ENCODE data around the gene SUN3.

Gene SUN3, protein sequence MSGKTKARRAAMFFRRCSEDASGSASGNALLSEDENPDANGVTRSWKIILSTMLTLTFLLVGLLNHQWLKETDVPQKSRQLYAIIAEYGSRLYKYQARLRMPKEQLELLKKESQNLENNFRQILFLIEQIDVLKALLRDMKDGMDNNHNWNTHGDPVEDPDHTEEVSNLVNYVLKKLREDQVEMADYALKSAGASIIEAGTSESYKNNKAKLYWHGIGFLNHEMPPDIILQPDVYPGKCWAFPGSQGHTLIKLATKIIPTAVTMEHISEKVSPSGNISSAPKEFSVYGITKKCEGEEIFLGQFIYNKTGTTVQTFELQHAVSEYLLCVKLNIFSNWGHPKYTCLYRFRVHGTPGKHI

DNA sequence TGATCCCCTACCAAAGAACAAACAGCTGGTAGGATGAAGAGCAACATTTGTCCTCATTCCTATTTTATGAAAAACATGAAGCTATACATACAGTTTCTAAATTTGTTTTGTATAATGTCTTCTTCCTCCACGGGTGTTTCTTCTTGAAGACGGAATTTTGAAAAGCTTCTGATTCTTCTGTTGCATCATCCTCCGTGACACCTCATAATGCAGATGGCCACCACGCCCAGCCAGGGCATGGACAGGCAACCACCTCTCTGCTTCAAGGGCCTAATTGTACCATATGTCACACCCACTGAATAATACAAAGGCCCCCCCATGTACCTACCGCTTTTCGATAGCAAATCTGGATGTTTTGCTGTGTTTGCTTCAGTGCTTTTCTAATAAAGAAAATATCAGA is at the start of gene SUN3:
Gene SUN3, minus strand, starts transcription at position 170 of the 400 bp plus-strand sequence. Its CDS starts 169 bp downstream, at position 1.
- no peak within 1 kb of the TSS for H3K4me3 ChIP-seq (ENCODE audit: low read depth, low read length)
- no peak for TF ChIP-seq CTCF (IDR thresholded peaks at IDR 0.05; ENCODE audit: low read depth, low read length)
- in situ Hi-C loops (cut with HindIII; ENCODE audit: low sequenced_read_pairs) = no loop called here
- DNase-seq (ENCODE audit: low read depth, low spot score) = no peak

- no peak for TF ChIP-seq CTCF (IDR thresholded peaks at IDR 0.05; ENCODE audit: low read depth, low read length)
- DNase-seq (ENCODE audit: low read depth, low spot score) = no peak
Observed at GRCh38 chr7:48078470-48078869, 49.6 kb upstream of the SUN3 start.

GRCh38 chr7:48077423-48077822 is 48.5 kb upstream of the SUN3 start:
- no peak overlapping the region for H3K4me3 ChIP-seq (ENCODE audit: low read depth, low read length)
- TF ChIP-seq CTCF (IDR thresholded peaks at IDR 0.05; ENCODE audit: low read depth, low read length) = no peak
- in situ Hi-C loops (cut with HindIII; ENCODE audit: low sequenced_read_pairs) = no loop called here
- no peak for DNase-seq (ENCODE audit: low read depth, low spot score)

More at GRCh38 chr7:48078470-48078869, 49.6 kb upstream of the SUN3 start:
- H3K4me3 ChIP-seq (ENCODE audit: low read depth, low read length) = no peak overlapping the region
- in situ Hi-C loops (cut with HindIII; ENCODE audit: low sequenced_read_pairs) = no loop called here

GRCh38 chr7:48074204-48074654 is 45.3 kb upstream of the SUN3 start:
- DNase-seq (ENCODE audit: low read depth, low spot score) = no peak
- TF ChIP-seq CTCF (IDR thresholded peaks at IDR 0.05; ENCODE audit: low read depth, low read length) = no peak

DNA sequence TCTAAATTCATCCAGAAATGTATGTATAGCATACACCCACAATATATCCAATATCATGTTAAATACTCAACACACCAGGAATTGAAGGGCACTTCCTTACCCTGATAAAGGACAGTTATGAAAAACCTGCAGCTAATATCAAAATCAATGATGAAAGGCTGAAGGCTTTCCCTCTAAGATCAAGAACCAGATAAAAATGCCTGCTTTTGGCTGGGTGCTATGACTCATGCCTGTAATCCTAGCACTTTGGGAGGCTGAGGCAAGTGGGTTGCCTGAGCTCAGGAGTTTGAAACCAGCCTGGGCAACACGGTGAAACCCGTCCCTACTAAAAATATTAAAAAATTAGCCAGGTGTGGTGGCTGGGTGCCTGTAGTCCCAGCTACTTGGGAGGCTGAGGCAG is 38.6 kb upstream of the SUN3 start:
- in situ Hi-C loops (cut with HindIII; ENCODE audit: low sequenced_read_pairs) = no loop called here
- H3K4me3 ChIP-seq (ENCODE audit: low read depth, low read length) = no peak overlapping the region
- no peak for DNase-seq (ENCODE audit: low read depth, low spot score)
- TF ChIP-seq CTCF (IDR thresholded peaks at IDR 0.05; ENCODE audit: low read depth, low read length) = no peak

More at GRCh38 chr7:48074204-48074654, 45.3 kb upstream of the SUN3 start:
- no peak overlapping the region for H3K4me3 ChIP-seq (ENCODE audit: low read depth, low read length)
- in situ Hi-C loops (cut with HindIII; ENCODE audit: low sequenced_read_pairs) = no loop called here

GRCh38 chr7:48063985-48064384 is 35.1 kb upstream of the SUN3 start:
- in situ Hi-C loops (cut with HindIII; ENCODE audit: low sequenced_read_pairs) = no loop called here
- no peak overlapping the region for H3K4me3 ChIP-seq (ENCODE audit: low read depth, low read length)
- no peak for DNase-seq (ENCODE audit: low read depth, low spot score)
- TF ChIP-seq CTCF (IDR thresholded peaks at IDR 0.05; ENCODE audit: low read depth, low read length) = no peak
